H9 (cell line): ENCODE measurements around the gene MEP1B. TPM values are rescaled to one million over a fixed set of nuclear protein-coding genes. Genes with fewer than 3 reads are reported as not detected.

Experiments used
- DNase-seq: peaks from one replicate; pipeline ENCODE4 v3.0.0-alpha.2; 2017
- H2AFZ ChIP-seq: one replicate; pipeline ENCODE4 v1.6.1; 2013; ENCODE audit warnings: mild to moderate bottlenecking, low read length, control low read depth, moderate library complexity
- H2AK5ac ChIP-seq: 2 replicates; pipeline ENCODE4 v1.6.1; 2013; ENCODE audit warnings: low read length, control low read depth, mixed read lengths; ENCODE audit not compliant: insufficient read length
- H2BK120ac ChIP-seq: one replicate; pipeline ENCODE4 v1.6.1; 2013; ENCODE audit warnings: low read depth, mild to moderate bottlenecking, low read length, control low read depth, inconsistent platforms; ENCODE audit not compliant: poor library complexity, severe bottlenecking
- H2BK12ac ChIP-seq: 2 replicates; pipeline ENCODE4 v1.6.1; 2013; ENCODE audit warnings: low read length, control low read depth, mixed read lengths, low read depth; ENCODE audit not compliant: insufficient read length
- H2BK15ac ChIP-seq: 2 replicates; pipeline ENCODE4 v1.6.1; 2013; ENCODE audit warnings: low read depth, low read length, control low read depth
- H2BK20ac ChIP-seq: one replicate; pipeline ENCODE4 v1.6.1; 2013; ENCODE audit warnings: low read depth, mild to moderate bottlenecking, low read length, control low read depth, inconsistent platforms; ENCODE audit not compliant: poor library complexity, severe bottlenecking
- H2BK5ac ChIP-seq: 2 replicates; pipeline ENCODE4 v1.6.1; 2013; ENCODE audit warnings: low read length, control low read depth, mixed read lengths; ENCODE audit not compliant: insufficient read length
- H3K14ac ChIP-seq: 2 replicates; pipeline ENCODE4 v1.6.1; 2013; ENCODE audit warnings: low read length, control low read depth; ENCODE audit not compliant: insufficient read depth
- H3K18ac ChIP-seq: 2 replicates; pipeline ENCODE4 v1.6.1; 2013; ENCODE audit warnings: low read depth, mild to moderate bottlenecking, mixed read lengths, low read length, control low read depth; ENCODE audit not compliant: insufficient read length
- H3K23ac ChIP-seq: 2 replicates; pipeline ENCODE4 v1.6.1; 2013; ENCODE audit warnings: low read length, control low read depth, mixed read lengths, low read depth; ENCODE audit not compliant: insufficient read length
- H3K23me2 ChIP-seq: 2 replicates; pipeline ENCODE4 v1.6.1; 2013; ENCODE audit warnings: low read depth, mild to moderate bottlenecking, mixed read lengths, low read length, control low read depth; ENCODE audit not compliant: insufficient read length, poor library complexity, severe bottlenecking
- H3K27ac ChIP-seq: 2 replicates; pipeline ENCODE4 v1.5.1; 2013; ENCODE audit warnings: low read length, control low read depth, mixed read lengths, low read depth; ENCODE audit not compliant: insufficient read length
- H3K27me3 ChIP-seq: 2 replicates; pipeline ENCODE4 v1.6.1; 2013; ENCODE audit warnings: low read length, control low read depth, inconsistent platforms; ENCODE audit not compliant: insufficient read depth
- H3K4ac ChIP-seq: 2 replicates; pipeline ENCODE4 v1.6.1; 2013; ENCODE audit warnings: low read depth, mild to moderate bottlenecking, control low read depth, inconsistent platforms, low read length, moderate library complexity
- H3K4me1 ChIP-seq: 2 replicates; pipeline ENCODE4 v1.6.1; 2013; ENCODE audit warnings: low read length, control low read depth, inconsistent platforms; ENCODE audit not compliant: insufficient read depth
- H3K4me2 ChIP-seq: 2 replicates; pipeline ENCODE4 v1.6.1; 2013; ENCODE audit warnings: low read length, control low read depth, mixed read lengths; ENCODE audit not compliant: insufficient read length, insufficient read depth
- H3K56ac ChIP-seq: 2 replicates; pipeline ENCODE4 v1.6.1; 2013; ENCODE audit warnings: low read depth, mild to moderate bottlenecking, mixed read lengths, low read length, control low read depth; ENCODE audit not compliant: insufficient read length
- H3K79me1 ChIP-seq: 2 replicates; pipeline ENCODE4 v1.6.1; 2013; ENCODE audit warnings: low read depth, mild to moderate bottlenecking, moderate library complexity, low read length, control low read depth, inconsistent platforms; ENCODE audit not compliant: insufficient read depth, poor library complexity, severe bottlenecking
- H3K79me2 ChIP-seq: 2 replicates; pipeline ENCODE4 v1.6.1; 2013; ENCODE audit warnings: low read length, control low read depth, inconsistent platforms; ENCODE audit not compliant: insufficient read depth
- H3K9ac ChIP-seq: 2 replicates; pipeline ENCODE4 v1.6.1; 2013; ENCODE audit warnings: low read length, control low read depth, mixed read lengths; ENCODE audit not compliant: insufficient read length; ENCODE audit errors: extremely low read depth
- H3K9me3 ChIP-seq: one replicate; pipeline ENCODE4 v1.6.1; 2013; ENCODE audit warnings: low read depth, low read length, inconsistent platforms; ENCODE audit not compliant: control insufficient read depth
- H3T11ph ChIP-seq: one replicate; pipeline ENCODE4 v1.6.1; 2013; ENCODE audit warnings: mild to moderate bottlenecking, low read length, control low read depth, inconsistent platforms
- H4K20me1 ChIP-seq: one replicate; pipeline ENCODE4 v1.6.1; 2013; ENCODE audit not compliant: control insufficient read depth, insufficient read length, insufficient read depth
- H4K5ac ChIP-seq: 2 replicates; pipeline ENCODE4 v1.6.1; 2013; ENCODE audit warnings: low read depth, mild to moderate bottlenecking, mixed read lengths, low read length, control low read depth; ENCODE audit not compliant: insufficient read length
- H4K8ac ChIP-seq: replicated peaks from 2 replicates; pipeline ENCODE4 v1.6.1; 2013; ENCODE audit warnings: low read length, control low read depth, mixed read lengths, low read depth; ENCODE audit not compliant: insufficient read length
- H4K91ac ChIP-seq: 2 replicates; pipeline ENCODE4 v1.6.1; 2013; ENCODE audit warnings: low read depth, mild to moderate bottlenecking, moderate library complexity, mixed read lengths, low read length, control low read depth; ENCODE audit not compliant: insufficient read length
- H3K27ac Mint-ChIP-seq, 3 experiments: 2 replicates in 2 of 3; 3 replicates in 1 of 3; pipeline ENCODE4 v1.8.0; 2020 to 2021; ENCODE audit warnings: mixed read lengths in 3 of 3, mild to moderate bottlenecking in 1 of 3, moderate library complexity in 1 of 3
- H3K27me3 Mint-ChIP-seq: 2 replicates; pipeline ENCODE4 v1.8.0; 2021; ENCODE audit warnings: low read depth, mild to moderate bottlenecking, moderate library complexity, mixed read lengths
- H3K36me3 Mint-ChIP-seq, 3 experiments: 2 replicates in 2 of 3; 3 replicates in 1 of 3; pipeline ENCODE4 v1.8.0; 2020 to 2021; ENCODE audit warnings: low read depth in 3 of 3, mixed read lengths in 3 of 3; ENCODE audit not compliant: insufficient read depth in 1 of 3
- H3K4me1 Mint-ChIP-seq, 2 experiments: 2 replicates each; pipeline ENCODE4 v1.8.0; 2020; ENCODE audit warnings: mixed read lengths in 2 of 2
- H3K4me3 Mint-ChIP-seq, 2 experiments: 2 replicates in 1 of 2; 3 replicates in 1 of 2; pipeline ENCODE4 v1.8.0; 2020 to 2021; ENCODE audit warnings: mild to moderate bottlenecking in 2 of 2, mixed read lengths in 2 of 2, moderate library complexity in 1 of 2
- H3K9me3 Mint-ChIP-seq, 2 experiments: 2 replicates in 1 of 2; 3 replicates in 1 of 2; pipeline ENCODE4 v1.8.0; 2020; ENCODE audit warnings: mild to moderate bottlenecking in 2 of 2, mixed read lengths in 2 of 2, moderate library complexity in 1 of 2
- WGBS: extraction: QIAGEN DNeasy Blood & Tissue Kit; methylation state at CpG from one replicate; pipeline ENCODE4 v1.1.7; 2013; ENCODE audit warnings: missing lambda C conversion rate, low lambda C conversion rate, mixed read lengths; ENCODE audit not compliant: insufficient read length; ENCODE audit errors: extremely low coverage; 5-methylcytosine and 5-hydroxymethylcytosine counted together
- total RNA-seq: library from RNA; stranded (reverse); gene quantifications from 2 replicates; pipeline ENCODE4 v1.2.1, GENCODE V29; 2021
- TF ChIP-seq, protein P1 (sequence below): fragments of 200-600 bp; sonication (generic); conservative IDR thresholded peaks from 3 replicates; pipeline ENCODE4 v1.8.0; 2021; ENCODE audit warnings: antibody characterized with exemption, mild to moderate bottlenecking

Gene MEP1B
- total RNA-seq, 1 experiment from 2014 or later = not detected

DNA sequence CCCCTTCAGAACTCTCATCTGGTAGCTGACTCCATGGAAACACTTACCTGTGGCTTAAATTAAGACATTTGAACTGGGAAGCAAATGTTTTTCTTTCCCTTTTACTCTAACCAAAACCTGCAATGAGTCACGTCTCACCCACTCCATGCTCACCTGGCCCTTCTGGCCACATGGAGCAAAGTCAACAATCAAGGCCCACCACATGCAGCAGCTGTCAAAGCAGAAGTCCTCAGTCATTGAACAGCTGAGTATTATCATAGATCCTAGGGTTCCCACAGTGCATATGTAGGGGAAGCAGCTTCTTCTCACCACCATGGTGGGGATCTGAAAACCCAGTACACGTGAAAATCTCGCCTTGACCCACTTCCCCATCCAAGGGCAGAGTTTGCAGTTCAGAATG lies 12.3 kb upstream of the MEP1B start:
- Histone ChIP-seq H4K5ac (no peak overlapping the region), H3K23me2 (no peaks in the 10 kb centered on the region), H3K14ac (no peak overlapping the region), H3K18ac (no peak overlapping the region), H3K4me2 (no peak overlapping the region), H3T11ph (no peak overlapping the region), H2BK120ac (no peak overlapping the region), H3K4ac (no peak overlapping the region), H4K91ac (no peak overlapping the region), H3K27me3 (no peaks in the 10 kb centered on the region), H3K9me3 (no peaks in the 10 kb centered on the region), H3K79me1 (no peaks in the 10 kb centered on the region), H3K56ac (no peak overlapping the region), H2AK5ac (no peak overlapping the region), H2BK20ac (no peak overlapping the region), H2AFZ (no peak overlapping the region), H2BK15ac (no peak overlapping the region), H3K79me2 (no peaks in the 10 kb centered on the region), H3K27ac (no peak overlapping the region), H4K20me1 (no peaks in the 10 kb centered on the region), H3K9ac (no peak overlapping the region), H2BK12ac (no peak overlapping the region), H4K8ac (no peak overlapping the region), H3K23ac (no peak overlapping the region), H3K4me1 (no peaks in the 10 kb centered on the region), H2BK5ac (no peak overlapping the region)
- Mint-ChIP-seq H3K36me3 (no peaks in the 10 kb centered on the region), H3K4me3 (no peak overlapping the region), H3K27ac (no peak overlapping the region), H3K4me1 (no peaks in the 10 kb centered on the region), H3K27me3 (no peaks in the 10 kb centered on the region), H3K9me3 (no peaks in the 10 kb centered on the region)
- no CpG with 5 or more reads among the region's 3 CpGs for WGBS
- no peak for DNase-seq
- TF ChIP-seq, protein P1, sequence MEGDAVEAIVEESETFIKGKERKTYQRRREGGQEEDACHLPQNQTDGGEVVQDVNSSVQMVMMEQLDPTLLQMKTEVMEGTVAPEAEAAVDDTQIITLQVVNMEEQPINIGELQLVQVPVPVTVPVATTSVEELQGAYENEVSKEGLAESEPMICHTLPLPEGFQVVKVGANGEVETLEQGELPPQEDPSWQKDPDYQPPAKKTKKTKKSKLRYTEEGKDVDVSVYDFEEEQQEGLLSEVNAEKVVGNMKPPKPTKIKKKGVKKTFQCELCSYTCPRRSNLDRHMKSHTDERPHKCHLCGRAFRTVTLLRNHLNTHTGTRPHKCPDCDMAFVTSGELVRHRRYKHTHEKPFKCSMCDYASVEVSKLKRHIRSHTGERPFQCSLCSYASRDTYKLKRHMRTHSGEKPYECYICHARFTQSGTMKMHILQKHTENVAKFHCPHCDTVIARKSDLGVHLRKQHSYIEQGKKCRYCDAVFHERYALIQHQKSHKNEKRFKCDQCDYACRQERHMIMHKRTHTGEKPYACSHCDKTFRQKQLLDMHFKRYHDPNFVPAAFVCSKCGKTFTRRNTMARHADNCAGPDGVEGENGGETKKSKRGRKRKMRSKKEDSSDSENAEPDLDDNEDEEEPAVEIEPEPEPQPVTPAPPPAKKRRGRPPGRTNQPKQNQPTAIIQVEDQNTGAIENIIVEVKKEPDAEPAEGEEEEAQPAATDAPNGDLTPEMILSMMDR = no peak
